Aortic smooth muscle cell (primary cell): ENCODE results near the gene PARK7. TPM values are rescaled to one million over a fixed set of nuclear protein-coding genes. Genes with fewer than 3 reads are reported as not detected.

Experiments used
- total RNA-seq: library from RNA; depleted of rRNA; stranded (reverse); fragments of >200 nt; gene quantifications from 2 replicates; pipeline ENCODE4 v1.2.3, GENCODE V29; 2014

Gene PARK7
- 397 and 429 TPM in 2 replicates for total RNA-seq

GRCh38 chr1:7961216-7962013 lies at the start of gene PARK7:
Gene PARK7 (plus strand): TSS chr1:7961711. CDS start chr1:7962786, 1,075 bp downstream.

GRCh38 chr1:7940745-7941436 lies 20.6 kb upstream of the PARK7 start, which contains the start of gene TNFRSF9:
Gene TNFRSF9 (minus strand): TSS chr1:7940839. CDS start chr1:7939994, 845 bp downstream.

DNA sequence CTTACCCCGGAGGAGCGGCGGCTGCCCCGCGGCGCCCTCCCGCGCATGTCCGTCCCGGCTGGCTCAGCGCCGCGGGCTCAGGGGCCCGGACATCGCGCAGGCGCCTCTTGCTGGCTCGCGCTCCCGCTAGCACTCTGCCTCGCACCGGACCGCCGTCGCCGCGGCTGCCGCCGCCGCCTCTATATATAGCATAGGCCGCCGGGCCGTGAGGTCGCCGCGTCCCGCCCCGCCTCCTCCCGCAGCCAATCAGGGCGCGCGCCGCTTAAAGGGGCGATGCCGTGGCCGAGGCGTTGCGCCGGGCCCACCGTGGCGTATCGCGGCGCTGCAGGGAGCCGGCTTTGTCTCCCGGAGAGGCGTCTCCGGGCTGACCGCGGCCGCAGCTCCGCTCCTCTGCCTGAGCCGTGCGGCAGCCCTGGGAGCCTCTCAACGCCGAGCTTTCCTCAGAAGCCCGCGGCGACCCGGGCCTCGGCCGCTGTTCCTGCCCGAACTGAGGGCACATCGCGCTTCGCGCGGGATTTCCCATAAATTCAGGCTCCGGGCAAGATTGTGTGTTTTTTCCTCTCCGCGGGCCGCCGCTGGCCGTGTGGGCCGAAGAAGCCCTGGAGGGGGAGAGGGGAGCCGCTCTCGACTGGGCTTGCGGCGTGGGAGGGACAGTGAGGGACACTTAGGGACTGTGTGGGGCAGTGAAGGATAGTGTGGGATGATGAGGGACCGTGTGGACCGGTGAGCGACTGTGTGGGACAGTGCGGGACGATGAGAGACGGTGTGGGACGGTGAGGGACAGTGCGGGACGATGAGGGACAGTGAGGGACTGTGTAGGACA lies 64.9 kb downstream of the PARK7 start, which contains the start of gene ERRFI1:
Gene ERRFI1 (minus strand): TSS at position 157 of the 823 bp plus-strand sequence. CDS start 10,690 bp downstream, outside the sequence.

Other genes with a start within 250 kb of the PARK7 start
- gene VAMP3, start 190.4 kb upstream of the PARK7 start, total RNA-seq: 107 and 132 TPM in 2 replicates
- gene PER3, start 177.4 kb upstream of the PARK7 start, total RNA-seq: 7.1 and 11.4 TPM in 2 replicates
- not detected in 2 replicates for gene UTS2, start 108.6 kb upstream of the PARK7 start, total RNA-seq
- 0.06 TPM in 1 of 2 replicates, not detected in the other for gene TNFRSF9, start 20.9 kb upstream of the PARK7 start, total RNA-seq
- 85.6 and 178 TPM in 2 replicates for gene ERRFI1, start 64.6 kb downstream of the PARK7 start, total RNA-seq